UCSD-AML1 (cell line): ENCODE results near the gene SMOC1.

Experiments used
- DNase-seq: peaks from one replicate; lab custom pipeline; 2025; ENCODE audit not compliant: unreplicated experiment; lab: John Stamatoyannopoulos, UW

The SMOC1 gene

GRCh38 chr14:69938751-69939150 is 59.5 kb downstream of the SMOC1 start:
- no peak for DNase-seq

- DNase-seq: no peak
Observed at GRCh38 chr14:69941768-69942742, 62.8 kb downstream of the SMOC1 start.

- no peak for DNase-seq
Observed at GRCh38 chr14:69943084-69943780, 64.0 kb downstream of the SMOC1 start.

GRCh38 chr14:69945347-69945746 is 66.1 kb downstream of the SMOC1 start:
- no peak for DNase-seq

GRCh38 chr14:69945912-69946311 is 66.7 kb downstream of the SMOC1 start:
- no peak for DNase-seq

GRCh38 chr14:69948351-69948750 is 69.1 kb downstream of the SMOC1 start:
- no peak for DNase-seq

- no peak for DNase-seq
Observed at GRCh38 chr14:69951263-69951662, 72.0 kb downstream of the SMOC1 start.

- no peak for DNase-seq
Observed at GRCh38 chr14:69951935-69952334, 72.7 kb downstream of the SMOC1 start.

GRCh38 chr14:69953266-69953915 is 74.2 kb downstream of the SMOC1 start:
- DNase-seq: no peak

GRCh38 chr14:69955855-69956845 is 76.9 kb downstream of the SMOC1 start:
- DNase-seq: no peak

GRCh38 chr14:69956970-69957369 is 77.8 kb downstream of the SMOC1 start:
- DNase-seq: no peak

- no peak for DNase-seq
Observed at GRCh38 chr14:69957986-69958385, 78.8 kb downstream of the SMOC1 start.

- DNase-seq: no peak
Observed at GRCh38 chr14:69959136-69959535, 79.9 kb downstream of the SMOC1 start.

GRCh38 chr14:69960296-69960695 is 81.1 kb downstream of the SMOC1 start:
- DNase-seq: no peak

GRCh38 chr14:69963966-69964365 is 84.8 kb downstream of the SMOC1 start:
- no peak for DNase-seq

GRCh38 chr14:69964841-69965240 is 85.6 kb downstream of the SMOC1 start:
- DNase-seq: no peak

GRCh38 chr14:69968132-69968531 is 88.9 kb downstream of the SMOC1 start:
- DNase-seq: no peak

- DNase-seq: no peak
Observed at GRCh38 chr14:69968681-69969080, 89.5 kb downstream of the SMOC1 start.

GRCh38 chr14:69972755-69973154 is 93.5 kb downstream of the SMOC1 start:
- no peak for DNase-seq

GRCh38 chr14:69973846-69974245 is 94.6 kb downstream of the SMOC1 start:
- no peak for DNase-seq
